ENCODE results near the gene NRG3.
"Not testable (repeated sequence)": the region's sequence is repeated elsewhere in the genome, so short reads cannot be mapped to it uniquely, and the experiment has no call there.

Gene NRG3

GRCh38 chr10:82574081-82574480 lies 699.1 kb downstream of the NRG3 start:
- DNase-seq (ENCODE audit: low read depth), result no peak

- DNase-seq (ENCODE audit: low read depth), result no peak
Observed at GRCh38 chr10:82575318-82575717, 700.3 kb downstream of the NRG3 start.

- DNase-seq (ENCODE audit: low read depth), result no peak
Observed at GRCh38 chr10:82576093-82576492, 701.1 kb downstream of the NRG3 start.

GRCh38 chr10:82581940-82582339 lies 706.9 kb downstream of the NRG3 start:
- DNase-seq (ENCODE audit: low read depth), result no peak

GRCh38 chr10:82591421-82591820 lies 716.4 kb downstream of the NRG3 start:
- DNase-seq (ENCODE audit: low read depth), result no peak

- no peak for DNase-seq (ENCODE audit: low read depth)
Observed at GRCh38 chr10:82597840-82598239, 722.8 kb downstream of the NRG3 start.

- no peak for DNase-seq (ENCODE audit: low read depth)
Observed at GRCh38 chr10:82609845-82610244, 734.9 kb downstream of the NRG3 start.

GRCh38 chr10:82618007-82618406 lies 743.0 kb downstream of the NRG3 start:
- no peak for DNase-seq (ENCODE audit: low read depth)

GRCh38 chr10:82621680-82622079 lies 746.7 kb downstream of the NRG3 start:
- DNase-seq (ENCODE audit: low read depth), result no peak

- DNase-seq (ENCODE audit: low read depth), result no peak
Observed at GRCh38 chr10:82622479-82622878, 747.5 kb downstream of the NRG3 start.

GRCh38 chr10:82625512-82626189 lies 750.7 kb downstream of the NRG3 start:
- no peak for DNase-seq (ENCODE audit: low read depth)

GRCh38 chr10:82628373-82628772 lies 753.4 kb downstream of the NRG3 start:
- no peak for DNase-seq (ENCODE audit: low read depth)

- no peak for DNase-seq (ENCODE audit: low read depth)
Observed at GRCh38 chr10:82643076-82643475, 768.1 kb downstream of the NRG3 start.

GRCh38 chr10:82643601-82644000 lies 768.6 kb downstream of the NRG3 start:
- no peak for DNase-seq (ENCODE audit: low read depth)

GRCh38 chr10:82645221-82645620 lies 770.2 kb downstream of the NRG3 start:
- DNase-seq (ENCODE audit: low read depth), result no peak

- DNase-seq (ENCODE audit: low read depth), result no peak
Observed at GRCh38 chr10:82653244-82654155, 778.5 kb downstream of the NRG3 start.

- no peak for DNase-seq (ENCODE audit: low read depth)
Observed at GRCh38 chr10:82660205-82660604, 785.2 kb downstream of the NRG3 start.

- no peak for DNase-seq (ENCODE audit: low read depth)
Observed at GRCh38 chr10:82660986-82661385, 786.0 kb downstream of the NRG3 start.

GRCh38 chr10:82661701-82662100 lies 786.7 kb downstream of the NRG3 start:
- DNase-seq (ENCODE audit: low read depth), result no peak

GRCh38 chr10:82668221-82668895 lies 793.4 kb downstream of the NRG3 start:
- no peak for DNase-seq (ENCODE audit: low read depth)

GRCh38 chr10:82674036-82674435 lies 799.0 kb downstream of the NRG3 start:
- DNase-seq (ENCODE audit: low read depth), result no peak

GRCh38 chr10:82677932-82678331 lies 802.9 kb downstream of the NRG3 start:
- DNase-seq (ENCODE audit: low read depth), result not testable (repeated sequence)

- not testable (repeated sequence) for DNase-seq (ENCODE audit: low read depth)
Observed at GRCh38 chr10:82678451-82678850, 803.5 kb downstream of the NRG3 start.
